Endothelial cell of umbilical vein (primary cell): ENCODE measurements around the gene TACR1. TPM values are rescaled to one million over a fixed set of nuclear protein-coding genes. Genes with fewer than 3 reads are reported as not detected.

Experiments used
- BruUV-seq: library from RNA; stranded (reverse); fragments of 400-500 nt; replicated peaks from 2 replicates; lab custom pipeline; 2021; lab: Mats Ljungman, UMichigan
- CTCF ChIA-PET: fragments of 300-600, 350-600 bp; sonication (Branson Sonifier 250); formaldehyde crosslinking; loops from one replicate; lab custom pipeline; 2021; ENCODE audit warnings: antibody characterized with exemption, inconsistent platforms; lab: Charles Lee
- POLR2A ChIA-PET: fragments of 300-600, 350-600 bp; sonication (Branson Sonifier 250); formaldehyde crosslinking; loops from one replicate; lab custom pipeline; 2021; ENCODE audit warnings: antibody characterized with exemption, inconsistent platforms; lab: Charles Lee
- DNase-seq: peaks from one replicate; pipeline ENCODE4 v3.0.0-alpha.2; 2011; ENCODE audit warnings: low read depth, low spot score
- FAIRE-seq: peaks from 2 replicates; lab custom pipeline; 2011; peaks lifted over from hg19 to GRCh38; lab: Jason Lieb, UNC
- H2AFZ ChIP-seq: 2 replicates; pipeline ENCODE4 v1.6.0; 2012; ENCODE audit warnings: low read depth, low read length, control low read depth, inconsistent platforms
- H3K27ac ChIP-seq: 2 replicates; pipeline ENCODE4 v1.5.1; 2011; ENCODE audit warnings: low read depth, mild to moderate bottlenecking, control low read depth, low read length, moderate library complexity; ENCODE audit not compliant: insufficient read depth
- H3K27me3 ChIP-seq, 2 experiments: 2 replicates each; pipeline versions ENCODE4 v1.6.0 to v1.6.1; 2011; ENCODE audit warnings: low read length in 2 of 2, mixed read lengths in 1 of 2; ENCODE audit not compliant: control insufficient read depth in 2 of 2, insufficient read depth in 2 of 2
- H3K36me3 ChIP-seq, 2 experiments: 2 replicates in 1 of 2; 3 replicates in 1 of 2; pipeline ENCODE4 v1.5.1; 2011; ENCODE audit warnings: low read length in 2 of 2, mild to moderate bottlenecking in 1 of 2, moderate library complexity in 1 of 2; ENCODE audit not compliant: control insufficient read depth in 2 of 2, insufficient read depth in 2 of 2; ENCODE audit errors: extremely low read depth in 1 of 2
- H3K4me1 ChIP-seq: 3 replicates; pipeline ENCODE4 v1.5.1; 2011; ENCODE audit warnings: mild to moderate bottlenecking, low read length; ENCODE audit not compliant: control insufficient read depth, insufficient read depth; ENCODE audit errors: extremely low read depth
- H3K4me2 ChIP-seq: 2 replicates; pipeline ENCODE4 v1.6.1; 2011; ENCODE audit warnings: low read length, control low read depth, mixed read lengths; ENCODE audit not compliant: insufficient read depth
- H3K4me3 ChIP-seq, 3 experiments: fragments of 200-600 bp in 1 of 3; sonication (generic), shearing (Covaris generic) in 1 of 3; replicated peaks in 1 of 3; 2 replicates each; pipeline ENCODE4 v1.5.1; 2011 to 2016; ENCODE audit warnings: control low read depth in 3 of 3, low read length in 3 of 3, mild to moderate bottlenecking in 2 of 3, inconsistent platforms in 1 of 3, low read depth in 1 of 3, moderate library complexity in 1 of 3; ENCODE audit not compliant: insufficient read depth in 1 of 3
- H3K79me2 ChIP-seq: 2 replicates; pipeline ENCODE4 v1.6.0; 2012; ENCODE audit warnings: low read length, inconsistent platforms; ENCODE audit not compliant: control insufficient read depth, insufficient read depth
- H3K9ac ChIP-seq: replicated peaks from 2 replicates; pipeline ENCODE3; 2011; ENCODE audit warnings: low read length, control low read depth; ENCODE audit not compliant: insufficient read depth; ENCODE audit errors: extremely low read depth
- H3K9me1 ChIP-seq: replicated peaks from 3 replicates; pipeline ENCODE4 v1.6.0; 2011; ENCODE audit warnings: mild to moderate bottlenecking, low read length; ENCODE audit not compliant: control insufficient read depth, insufficient read depth; ENCODE audit errors: extremely low read depth
- H3K9me3 ChIP-seq: replicated peaks from 2 replicates; pipeline ENCODE4 v1.5.1; 2012; ENCODE audit warnings: low read length, inconsistent platforms; ENCODE audit not compliant: control insufficient read depth, insufficient read depth
- H4K20me1 ChIP-seq: replicated peaks from 2 replicates; pipeline ENCODE3; 2011; ENCODE audit warnings: mild to moderate bottlenecking, low read length; ENCODE audit not compliant: control insufficient read depth, insufficient read depth; ENCODE audit errors: extremely low read depth
- CTCF ChIP-seq, 2 donors: IDR thresholded peaks; 1 replicate in 1 of 2; 2 replicates in 1 of 2; pipeline ENCODE4 v1.5.1; 2011; ENCODE audit warnings: low read length in 2 of 2, mild to moderate bottlenecking in 2 of 2, moderate library complexity in 2 of 2, control low read depth in 1 of 2, inconsistent platforms in 1 of 2, low read depth in 1 of 2; ENCODE audit not compliant: insufficient read depth in 1 of 2; ENCODE audit errors: extremely low read depth in 1 of 2
- EZH2 ChIP-seq: IDR thresholded peaks from 2 replicates; pipeline ENCODE4 v1.6.1; 2012; ENCODE audit warnings: borderline replicate concordance, low read depth, mild to moderate bottlenecking, moderate library complexity, low read length, inconsistent platforms; ENCODE audit not compliant: severe bottlenecking
- FOS ChIP-seq: IDR thresholded peaks from 2 replicates; pipeline ENCODE4 v1.6.1; 2011; ENCODE audit warnings: mild to moderate bottlenecking, low read length, moderate library complexity, borderline replicate concordance; ENCODE audit not compliant: insufficient read depth
- GATA2 ChIP-seq: IDR thresholded peaks from 2 replicates; pipeline ENCODE4 v1.7.0; 2011; ENCODE audit warnings: low read depth, mild to moderate bottlenecking, moderate library complexity, mixed read lengths, low read length; ENCODE audit not compliant: insufficient read length, insufficient read depth
- JUN ChIP-seq: IDR thresholded peaks from 2 replicates; pipeline ENCODE4 v1.6.1; 2011; ENCODE audit warnings: borderline replicate concordance, low read depth; ENCODE audit not compliant: insufficient read length, insufficient read depth
- MAX ChIP-seq: IDR thresholded peaks from 2 replicates; pipeline ENCODE4 v1.6.1; 2011; ENCODE audit not compliant: insufficient read depth, insufficient read length
- MYC ChIP-seq: IDR thresholded peaks from one replicate; pipeline ENCODE4 v1.6.1; 2011; ENCODE audit warnings: mild to moderate bottlenecking, low read depth, low read length
- POLR2A ChIP-seq: IDR thresholded peaks from 2 replicates; pipeline ENCODE4 v1.6.1; 2012; ENCODE audit warnings: low read depth, mild to moderate bottlenecking, control low read depth, low read length
- POLR2AphosphoS5 ChIP-seq: IDR thresholded peaks from 2 replicates; pipeline ENCODE4 v1.6.1; 2012; ENCODE audit warnings: low read depth, mild to moderate bottlenecking, control low read depth, low read length, moderate library complexity; ENCODE audit not compliant: insufficient read depth
- dilution Hi-C: fragments of 300-500 bp; cut with MboI; formaldehyde crosslinking; loops from one replicate; pipeline ENCODE4 v1.15.0; 2019; ENCODE audit warnings: low sequenced_read_pairs; ENCODE audit not compliant: extremely low pct_ligation_motif_present
- intact Hi-C: fragments of 100-400 bp; cut with micrococcal nuclease; formaldehyde crosslinking; loops from one replicate; pipeline ENCODE4 v1.10.0; 2022
- polyA plus RNA-seq, 4 experiments: library from polyadenylated mRNA; depleted of rRNA in 3 of 4; stranded (reverse) in 3 of 4; unstranded in 1 of 4; fragments of >200 nt; gene quantifications; 2 replicates each; pipeline versions ENCODE4 v1.2.1 to v1.2.3, GENCODE V29; 2011 to 2012; ENCODE audit warnings: missing spikeins in 1 of 4
- total RNA-seq: library from RNA; stranded (reverse); gene quantifications from 2 replicates; pipeline ENCODE4 v1.2.3, GENCODE V29; 2021

Gene TACR1
- total and polyA plus RNA-seq, 2 donors (not counting 3 experiments of a cell fraction or from before 2014, with no cell fraction given), result not detected

GRCh38 chr2:75002007-75002406, 197.3 kb downstream of the TACR1 start:
- no peak overlapping the region for H2AFZ ChIP-seq
- TF ChIP-seq POLR2A (no peak), JUN (no peak), EZH2 (no peak), GATA2 (no peak), POLR2AphosphoS5 (no peak), CTCF (IDR thresholded peaks at IDR 0.05; ENCODE audit: extremely low read depth in 1 of 2, insufficient read depth in 1 of 2, low read depth in 1 of 2, low read length in 2 of 2) (no peak), FOS (no peak), MYC (no peak), MAX (no peak)
- dilution Hi-C loops (no loop called here), intact Hi-C loops (no loop called here)
- POLR2A ChIA-PET, result no interaction called here
- H3K9me3 ChIP-seq, result no peaks in the 10 kb centered on the region
- no peaks in the 10 kb centered on the region for H4K20me1 ChIP-seq
- DNase-seq (no peak), FAIRE-seq (no peak)
- H3K4me3 ChIP-seq, result no peak overlapping the region
- no peaks in the 10 kb centered on the region for H3K79me2 ChIP-seq
- CTCF ChIA-PET, result no interaction called here
- H3K4me1 ChIP-seq, result no peaks in the 10 kb centered on the region
- H3K4me2 ChIP-seq, result no peak overlapping the region
- H3K27me3 ChIP-seq, result no peaks in the 10 kb centered on the region
- no peaks in the 10 kb centered on the region for H3K36me3 ChIP-seq
- no peaks in the 10 kb centered on the region for H3K9me1 ChIP-seq
- no peak overlapping the region for H3K27ac ChIP-seq
- BruUV-seq, result no TSS peak
- no peak overlapping the region for H3K9ac ChIP-seq
